GM18868 (cell line): Measurements from ENCODE around the gene RUSC1.
"Not testable (repeated sequence)": the region's sequence is repeated elsewhere in the genome, so short reads cannot be mapped to it uniquely, and the experiment has no call there.

Experiments used
- ATAC-seq: cut with Tn5 transposase; IDR thresholded peaks from one replicate; pipeline ENCODE4 v1.9.1; 2021; ENCODE audit warnings: mild to moderate bottlenecking, moderate library complexity; ENCODE audit not compliant: unreplicated experiment

RUSC1 gene, protein sequence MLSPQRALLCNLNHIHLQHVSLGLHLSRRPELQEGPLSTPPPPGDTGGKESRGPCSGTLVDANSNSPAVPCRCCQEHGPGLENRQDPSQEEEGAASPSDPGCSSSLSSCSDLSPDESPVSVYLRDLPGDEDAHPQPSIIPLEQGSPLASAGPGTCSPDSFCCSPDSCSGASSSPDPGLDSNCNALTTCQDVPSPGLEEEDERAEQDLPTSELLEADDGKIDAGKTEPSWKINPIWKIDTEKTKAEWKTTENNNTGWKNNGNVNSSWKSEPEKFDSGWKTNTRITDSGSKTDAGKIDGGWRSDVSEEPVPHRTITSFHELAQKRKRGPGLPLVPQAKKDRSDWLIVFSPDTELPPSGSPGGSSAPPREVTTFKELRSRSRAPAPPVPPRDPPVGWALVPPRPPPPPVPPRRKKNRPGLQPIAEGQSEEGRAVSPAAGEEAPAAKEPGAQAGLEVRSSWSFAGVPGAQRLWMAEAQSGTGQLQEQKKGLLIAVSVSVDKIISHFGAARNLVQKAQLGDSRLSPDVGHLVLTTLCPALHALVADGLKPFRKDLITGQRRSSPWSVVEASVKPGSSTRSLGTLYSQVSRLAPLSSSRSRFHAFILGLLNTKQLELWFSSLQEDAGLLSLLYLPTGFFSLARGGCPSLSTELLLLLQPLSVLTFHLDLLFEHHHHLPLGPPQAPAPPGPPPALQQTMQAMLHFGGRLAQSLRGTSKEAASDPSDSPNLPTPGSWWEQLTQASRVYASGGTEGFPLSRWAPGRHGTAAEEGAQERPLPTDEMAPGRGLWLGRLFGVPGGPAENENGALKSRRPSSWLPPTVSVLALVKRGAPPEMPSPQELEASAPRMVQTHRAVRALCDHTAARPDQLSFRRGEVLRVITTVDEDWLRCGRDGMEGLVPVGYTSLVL

DNA sequence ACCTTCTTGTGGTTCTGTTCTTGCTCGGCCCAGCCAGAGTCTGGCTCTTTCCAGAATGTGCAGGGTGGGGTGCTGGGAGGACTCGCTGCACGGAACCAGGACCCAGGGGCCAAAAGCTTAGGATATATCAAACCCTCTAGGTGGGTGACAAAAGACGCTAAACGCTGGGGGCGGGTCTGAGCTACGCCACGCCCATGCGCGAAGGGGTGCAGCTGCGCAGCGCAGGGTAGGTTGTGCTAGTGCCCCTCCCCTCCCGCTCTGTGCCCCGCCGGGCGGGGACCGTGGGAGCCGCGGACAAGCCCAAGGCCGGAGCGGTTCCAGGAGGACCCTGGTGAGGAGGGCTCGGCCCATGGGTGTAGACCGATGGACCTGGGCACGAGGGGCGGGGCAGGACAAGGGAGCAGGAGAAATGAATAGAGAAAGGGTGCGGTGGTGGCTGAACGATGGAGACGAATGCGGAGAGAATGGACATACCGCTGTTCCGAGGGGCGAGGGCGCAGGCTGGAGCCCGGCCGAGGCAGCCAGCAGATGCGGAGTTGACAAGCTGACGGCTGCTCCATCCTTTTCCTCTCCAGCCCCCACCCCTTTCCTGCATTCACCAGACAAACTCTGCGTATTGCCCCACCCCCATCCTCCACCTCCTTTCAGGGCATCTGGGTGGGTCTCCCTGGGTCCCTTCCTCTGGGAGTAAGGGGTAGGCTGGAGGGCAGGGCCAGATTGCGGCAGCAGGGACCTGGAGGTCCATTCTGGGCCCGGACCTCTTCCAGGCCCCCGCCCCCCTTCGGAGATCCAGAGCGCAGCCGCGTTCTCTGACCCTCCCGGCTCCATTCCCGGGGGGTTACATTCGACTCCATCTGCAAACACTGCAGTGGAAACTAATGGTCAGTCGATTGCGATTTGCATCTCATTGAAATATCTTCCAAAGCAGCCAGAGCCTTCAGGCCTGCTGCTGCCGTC, at the start of gene RUSC1:
RUSC1 (plus strand) TSS at position 234 of the 957 bp plus-strand sequence. CDS start 880 bp downstream, outside the sequence.
- peak; percentile 23 for ATAC-seq

GRCh38 chr1:155272466-155273342, 48.0 kb upstream of the RUSC1 start:
- peak; percentile 28 for ATAC-seq

DNA sequence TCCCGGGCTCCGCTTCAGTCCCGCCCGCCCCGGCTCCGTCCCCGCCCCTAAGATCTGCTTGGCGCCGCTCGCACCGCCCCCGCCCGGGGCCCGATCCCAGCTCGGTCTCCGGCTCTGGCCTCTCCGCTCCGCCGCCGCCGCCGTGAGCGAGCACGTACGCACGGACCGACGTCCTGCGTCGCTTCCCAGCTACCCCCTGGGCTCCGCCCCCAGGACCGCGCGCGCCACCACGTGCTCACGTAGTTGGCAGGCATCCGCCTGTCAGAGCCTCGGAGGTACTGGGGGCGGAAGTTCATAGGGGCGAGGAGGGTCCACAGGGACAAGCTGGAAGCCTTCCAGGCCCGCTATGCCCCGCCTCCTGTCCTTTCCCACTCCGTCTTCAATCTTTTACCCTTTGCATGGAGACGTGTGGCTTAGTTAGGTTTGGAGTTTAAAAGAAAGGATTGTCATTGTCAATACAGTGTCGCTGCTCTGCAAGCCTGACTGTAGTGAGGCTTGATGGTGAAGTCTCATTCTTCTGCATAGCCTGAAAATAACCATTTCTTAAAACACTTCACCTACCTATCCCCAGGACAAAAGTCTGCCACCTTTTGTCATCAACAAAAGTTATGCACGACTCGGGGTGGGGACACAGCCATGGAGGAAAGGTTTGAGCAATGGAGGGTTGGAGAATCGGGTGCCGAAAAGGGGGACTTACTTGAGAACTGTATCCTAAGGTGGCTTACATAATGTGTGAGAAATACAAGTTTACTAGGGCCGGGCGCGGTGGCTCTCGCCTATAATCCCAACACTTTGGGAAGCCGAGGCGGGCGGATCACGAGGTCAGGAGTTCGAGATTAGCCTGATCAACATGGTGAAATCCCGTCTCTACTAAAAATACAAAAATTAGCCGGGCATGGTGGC, 47.1 kb upstream of the RUSC1 start, which contains the start of gene CLK2:
CLK2 (minus strand) TSS at position 162 of the 903 bp plus-strand sequence. CDS start 2,527 bp downstream, outside the sequence.
- ATAC-seq: peak; percentile 78

DNA sequence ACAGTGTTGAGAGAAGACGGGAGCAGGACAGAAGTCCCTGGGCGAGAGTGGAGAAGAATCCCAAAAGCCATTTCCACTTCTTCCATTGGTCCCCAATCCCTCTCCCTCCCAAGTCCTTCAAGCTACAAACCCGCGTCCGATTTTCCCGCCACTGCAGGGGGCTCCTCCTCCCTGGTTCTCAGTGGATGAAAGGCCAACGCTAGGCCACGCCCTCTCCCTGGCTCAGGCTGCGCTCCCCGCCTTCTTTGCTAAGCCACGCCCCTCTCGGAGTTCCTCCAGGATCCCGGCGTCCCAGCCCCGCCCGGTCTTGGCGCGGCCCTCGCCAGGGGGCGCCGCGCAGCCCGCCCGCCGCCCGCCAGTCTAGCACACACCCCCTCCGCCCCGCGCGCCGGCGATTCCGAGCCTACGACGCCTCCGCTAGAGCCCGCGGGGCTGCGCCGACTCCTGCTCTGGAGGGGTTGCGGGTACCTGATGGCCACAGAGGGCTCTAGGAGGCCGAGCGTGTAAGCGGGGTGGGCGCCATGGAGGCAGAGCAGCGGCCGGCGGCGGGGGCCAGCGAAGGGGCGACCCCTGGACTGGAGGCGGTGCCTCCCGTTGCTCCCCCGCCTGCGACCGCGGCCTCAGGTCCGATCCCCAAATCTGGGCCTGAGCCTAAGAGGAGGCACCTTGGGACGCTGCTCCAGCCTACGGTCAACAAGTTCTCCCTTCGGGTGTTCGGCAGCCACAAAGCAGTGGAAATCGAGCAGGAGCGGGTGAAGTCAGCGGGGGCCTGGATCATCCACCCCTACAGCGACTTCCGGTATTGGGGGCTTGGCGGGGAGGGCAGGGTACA, 43.4 kb upstream of the RUSC1 start, which contains the start of gene HCN3:
HCN3 (plus strand) TSS at position 394 of the 832 bp plus-strand sequence; CDS start at position 522, 128 bp downstream.
- peak; percentile 74 for ATAC-seq

GRCh38 chr1:155277902-155278688, 42.6 kb upstream of the RUSC1 start:
- ATAC-seq: no peak

DNA sequence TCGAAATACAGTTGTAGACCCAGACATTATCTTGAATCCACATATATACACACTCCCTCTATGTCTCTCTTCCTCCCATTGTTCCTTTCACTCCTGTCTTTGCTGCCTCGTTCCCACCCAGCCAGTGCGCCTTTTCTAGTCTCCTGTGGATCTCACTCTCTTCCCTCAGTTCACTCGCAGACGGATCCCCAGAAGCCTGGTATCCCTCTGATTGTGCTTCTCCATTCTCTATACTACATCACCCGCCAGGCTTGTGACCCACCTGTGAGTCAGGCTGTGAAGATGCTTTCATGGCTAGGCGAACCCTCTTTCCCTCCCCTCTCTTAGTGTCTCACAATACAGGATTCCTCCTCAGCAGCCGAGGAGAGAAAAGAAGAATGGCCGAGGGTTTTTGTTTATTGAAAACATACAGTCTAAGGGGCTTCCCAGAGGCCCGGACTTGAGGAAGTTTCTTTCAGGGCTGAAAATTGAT, 42.0 kb upstream of the RUSC1 start:
- ATAC-seq: no peak

DNA sequence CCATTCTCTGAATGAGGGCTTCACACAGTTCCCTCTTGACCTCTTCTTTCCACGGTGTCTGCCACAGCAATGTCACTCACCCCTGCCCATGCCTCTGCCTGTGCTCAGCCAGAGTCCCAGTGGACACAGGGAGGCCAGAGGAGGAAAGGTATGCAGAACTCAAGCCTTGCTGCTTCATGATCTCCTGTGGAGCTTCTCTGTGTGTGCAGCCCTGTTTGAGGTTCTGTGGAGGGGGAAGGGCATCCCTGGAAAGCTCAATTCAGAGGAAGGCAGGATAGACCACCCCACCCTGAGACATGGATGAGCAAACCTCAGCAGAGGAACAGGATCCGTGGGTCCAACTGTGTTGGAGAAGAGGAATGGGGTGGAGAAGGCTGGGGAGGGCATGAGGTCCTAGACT, 41.4 kb upstream of the RUSC1 start:
- no peak for ATAC-seq

DNA sequence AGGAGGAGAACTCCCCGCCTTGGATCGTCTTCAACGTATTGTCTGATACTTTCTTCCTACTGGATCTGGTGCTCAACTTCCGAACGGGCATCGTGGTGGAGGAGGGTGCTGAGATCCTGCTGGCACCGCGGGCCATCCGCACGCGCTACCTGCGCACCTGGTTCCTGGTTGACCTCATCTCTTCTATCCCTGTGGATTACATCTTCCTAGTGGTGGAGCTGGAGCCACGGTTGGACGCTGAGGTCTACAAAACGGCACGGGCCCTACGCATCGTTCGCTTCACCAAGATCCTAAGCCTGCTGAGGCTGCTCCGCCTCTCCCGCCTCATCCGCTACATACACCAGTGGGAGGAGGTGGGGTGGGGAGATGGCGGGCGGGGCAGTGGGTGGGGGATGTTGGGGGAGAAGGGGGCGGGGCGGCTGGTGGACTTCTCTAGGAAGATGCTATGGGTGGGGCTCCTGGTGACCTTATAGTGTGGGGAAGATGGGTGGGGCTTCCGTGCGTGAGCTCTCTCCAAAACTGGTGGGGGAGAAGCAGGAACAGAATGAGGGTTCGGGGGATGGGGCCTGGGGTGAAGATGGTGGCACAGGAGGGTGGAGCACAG, 38.1 kb upstream of the RUSC1 start:
- no peak for ATAC-seq

DNA sequence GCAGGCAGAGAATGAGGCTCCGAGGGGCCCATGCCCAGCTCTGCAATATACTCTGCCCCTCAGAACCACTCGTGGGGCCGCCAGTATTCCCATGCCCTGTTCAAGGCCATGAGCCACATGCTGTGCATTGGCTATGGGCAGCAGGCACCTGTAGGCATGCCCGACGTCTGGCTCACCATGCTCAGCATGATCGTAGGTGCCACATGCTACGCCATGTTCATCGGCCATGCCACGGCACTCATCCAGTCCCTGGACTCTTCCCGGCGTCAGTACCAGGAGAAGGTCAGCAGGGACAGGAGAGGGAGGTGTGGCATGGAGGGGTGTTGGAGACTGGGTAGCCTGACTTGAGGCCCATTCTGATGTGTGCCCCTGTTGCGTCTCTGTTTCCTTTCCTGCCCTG, 36.2 kb upstream of the RUSC1 start:
- ATAC-seq: no peak

- ATAC-seq: no peak
Observed at GRCh38 chr1:155285063-155285462, 35.6 kb upstream of the RUSC1 start.

- ATAC-seq: no peak
Observed at GRCh38 chr1:155285631-155286044, 35.1 kb upstream of the RUSC1 start.

- no peak for ATAC-seq
Observed at GRCh38 chr1:155286544-155286943, 34.1 kb upstream of the RUSC1 start.

- ATAC-seq: no peak
Observed at GRCh38 chr1:155287987-155288543, 32.6 kb upstream of the RUSC1 start.

GRCh38 chr1:155291006-155291405, 29.7 kb upstream of the RUSC1 start:
- ATAC-seq: not testable (repeated sequence)

GRCh38 chr1:155293086-155293749, 27.5 kb upstream of the RUSC1 start:
- ATAC-seq: no peak
